ENCODE data around the gene FOXJ2.

- TF ChIP-seq EZH2 (IDR thresholded peaks at IDR 0.05): no peak
- TF ChIP-seq POLR2AphosphoS5 (IDR thresholded peaks at IDR 0.05; ENCODE audit: borderline replicate concordance, low read depth, low read length): no peak
Observed at GRCh38 chr12:8075935-8076334, 43.4 kb downstream of the FOXJ2 start.

All from SK-N-MC (cell line).